PFSK-1 (cell line): ENCODE data around the gene UFSP1.

Experiments used
- FOXP2 ChIP-seq: optimal IDR thresholded peaks from 2 replicates; pipeline ENCODE3; 2011; ENCODE audit warnings: borderline replicate concordance, control low read depth, inconsistent platforms; ENCODE audit not compliant: insufficient read depth; ENCODE audit errors: extremely low read length, extremely low read depth
- POLR2AphosphoS5 ChIP-seq: IDR thresholded peaks from 2 replicates; pipeline ENCODE4 v1.6.1; 2012; ENCODE audit warnings: low read depth, mild to moderate bottlenecking, control low read depth, low read length, moderate library complexity
- SIN3A ChIP-seq: IDR thresholded peaks from 2 replicates; pipeline ENCODE4 v1.6.1; 2012; ENCODE audit warnings: mild to moderate bottlenecking, low read length, moderate library complexity, borderline replicate concordance; ENCODE audit not compliant: insufficient read depth
- TAF1 ChIP-seq: IDR thresholded peaks from 2 replicates; pipeline ENCODE4 v1.6.1; 2012; ENCODE audit warnings: low read length, control low read depth, borderline replicate concordance; ENCODE audit not compliant: insufficient read depth
- TF ChIP-seq, protein P1 (sequence below), 2 experiments: IDR thresholded peaks; 2 replicates each; pipeline versions ENCODE4 v1.6.1 to v1.8.0; 2011 to 2012; ENCODE audit warnings: low read depth in 2 of 2, low read length in 2 of 2, control low read depth in 1 of 2, inconsistent platforms in 1 of 2, mild to moderate bottlenecking in 1 of 2, moderate library complexity in 1 of 2; ENCODE audit not compliant: insufficient read depth in 1 of 2

DNA sequence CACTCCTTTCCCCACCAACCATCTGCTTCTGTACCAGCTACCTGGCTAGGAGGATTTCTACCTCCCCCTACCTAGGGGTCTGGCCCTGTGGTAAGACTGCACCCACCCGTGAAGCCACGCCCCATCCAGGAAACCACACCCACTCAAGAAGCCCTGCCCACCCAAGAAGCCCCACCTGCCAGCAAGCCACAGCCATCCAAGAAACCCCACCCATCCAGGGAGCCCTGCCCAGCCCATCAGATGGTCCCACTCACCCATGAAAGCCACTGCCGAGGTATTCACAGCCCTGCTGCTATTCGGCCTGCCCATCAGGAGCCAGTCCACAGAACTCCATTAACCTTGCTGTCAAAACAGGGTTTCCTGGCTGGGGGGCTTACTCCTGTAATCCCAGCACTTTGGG is 44.2 kb upstream of the UFSP1 start:
- TF ChIP-seq, protein P1, sequence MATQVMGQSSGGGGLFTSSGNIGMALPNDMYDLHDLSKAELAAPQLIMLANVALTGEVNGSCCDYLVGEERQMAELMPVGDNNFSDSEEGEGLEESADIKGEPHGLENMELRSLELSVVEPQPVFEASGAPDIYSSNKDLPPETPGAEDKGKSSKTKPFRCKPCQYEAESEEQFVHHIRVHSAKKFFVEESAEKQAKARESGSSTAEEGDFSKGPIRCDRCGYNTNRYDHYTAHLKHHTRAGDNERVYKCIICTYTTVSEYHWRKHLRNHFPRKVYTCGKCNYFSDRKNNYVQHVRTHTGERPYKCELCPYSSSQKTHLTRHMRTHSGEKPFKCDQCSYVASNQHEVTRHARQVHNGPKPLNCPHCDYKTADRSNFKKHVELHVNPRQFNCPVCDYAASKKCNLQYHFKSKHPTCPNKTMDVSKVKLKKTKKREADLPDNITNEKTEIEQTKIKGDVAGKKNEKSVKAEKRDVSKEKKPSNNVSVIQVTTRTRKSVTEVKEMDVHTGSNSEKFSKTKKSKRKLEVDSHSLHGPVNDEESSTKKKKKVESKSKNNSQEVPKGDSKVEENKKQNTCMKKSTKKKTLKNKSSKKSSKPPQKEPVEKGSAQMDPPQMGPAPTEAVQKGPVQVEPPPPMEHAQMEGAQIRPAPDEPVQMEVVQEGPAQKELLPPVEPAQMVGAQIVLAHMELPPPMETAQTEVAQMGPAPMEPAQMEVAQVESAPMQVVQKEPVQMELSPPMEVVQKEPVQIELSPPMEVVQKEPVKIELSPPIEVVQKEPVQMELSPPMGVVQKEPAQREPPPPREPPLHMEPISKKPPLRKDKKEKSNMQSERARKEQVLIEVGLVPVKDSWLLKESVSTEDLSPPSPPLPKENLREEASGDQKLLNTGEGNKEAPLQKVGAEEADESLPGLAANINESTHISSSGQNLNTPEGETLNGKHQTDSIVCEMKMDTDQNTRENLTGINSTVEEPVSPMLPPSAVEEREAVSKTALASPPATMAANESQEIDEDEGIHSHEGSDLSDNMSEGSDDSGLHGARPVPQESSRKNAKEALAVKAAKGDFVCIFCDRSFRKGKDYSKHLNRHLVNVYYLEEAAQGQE (IDR thresholded peaks at IDR 0.05; ENCODE audit: insufficient read depth in 1 of 2, low read depth in 2 of 2, low read length in 2 of 2): no peak
- no peak for TF ChIP-seq SIN3A
- no peak for TF ChIP-seq POLR2AphosphoS5
- no peak for TF ChIP-seq TAF1
- TF ChIP-seq FOXP2: no peak
